ENCODE results near the gene ITPA. TPM values are rescaled to one million over a fixed set of nuclear protein-coding genes. Genes with fewer than 3 reads are reported as not detected.
"Not testable (repeated sequence)": the region's sequence is repeated elsewhere in the genome, so short reads cannot be mapped to it uniquely, and the experiment has no call there.

ITPA gene
- total RNA-seq, 1 experiment from 2014 or later: 103 TPM

DNA sequence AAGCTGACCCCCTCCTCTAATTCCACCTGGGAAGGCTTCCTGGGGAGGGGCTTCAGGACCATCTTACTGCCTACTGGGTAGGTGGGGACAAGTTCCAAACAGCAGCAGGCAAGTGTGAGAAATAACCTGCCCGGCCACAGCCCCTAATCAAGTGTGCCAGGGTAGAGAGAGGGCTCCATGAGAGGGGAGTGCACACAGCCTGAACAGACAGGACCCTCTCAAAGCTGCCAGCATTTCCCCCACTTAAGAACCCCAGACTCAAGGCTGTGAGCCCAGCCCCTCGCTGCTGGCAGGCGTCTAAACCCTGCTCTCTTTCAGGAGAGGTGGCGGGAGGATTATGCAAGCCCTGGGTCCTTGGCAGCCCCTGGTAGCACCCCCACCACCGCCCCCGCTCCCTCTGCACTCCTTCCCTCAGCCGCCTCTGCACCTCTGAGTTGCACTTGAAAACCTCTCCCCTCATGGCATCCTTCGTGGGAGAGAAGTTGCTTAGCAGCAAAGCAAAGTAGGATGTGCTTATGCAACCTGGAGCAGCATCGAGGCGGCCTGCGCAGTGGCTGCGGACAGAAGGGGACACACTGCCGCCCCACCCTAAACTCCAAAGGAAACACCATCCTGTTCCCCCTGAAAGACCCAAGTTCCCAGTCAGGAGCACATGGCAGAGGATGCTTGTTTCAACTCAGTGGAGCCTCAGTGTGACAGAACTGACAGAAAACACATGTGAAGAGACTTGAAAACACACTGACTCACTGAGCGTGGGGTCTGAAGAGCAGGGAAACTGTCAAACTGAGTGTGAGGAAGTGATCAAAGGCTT is 15.3 kb upstream of the ITPA start:
- no peak for DNase-seq (ENCODE audit: low read depth)
- in situ Hi-C loops (cut with HindIII; ENCODE audit: low pct_unique_long_range_greater_than_20kb, low sequenced_read_pairs): no loop called here

DNA sequence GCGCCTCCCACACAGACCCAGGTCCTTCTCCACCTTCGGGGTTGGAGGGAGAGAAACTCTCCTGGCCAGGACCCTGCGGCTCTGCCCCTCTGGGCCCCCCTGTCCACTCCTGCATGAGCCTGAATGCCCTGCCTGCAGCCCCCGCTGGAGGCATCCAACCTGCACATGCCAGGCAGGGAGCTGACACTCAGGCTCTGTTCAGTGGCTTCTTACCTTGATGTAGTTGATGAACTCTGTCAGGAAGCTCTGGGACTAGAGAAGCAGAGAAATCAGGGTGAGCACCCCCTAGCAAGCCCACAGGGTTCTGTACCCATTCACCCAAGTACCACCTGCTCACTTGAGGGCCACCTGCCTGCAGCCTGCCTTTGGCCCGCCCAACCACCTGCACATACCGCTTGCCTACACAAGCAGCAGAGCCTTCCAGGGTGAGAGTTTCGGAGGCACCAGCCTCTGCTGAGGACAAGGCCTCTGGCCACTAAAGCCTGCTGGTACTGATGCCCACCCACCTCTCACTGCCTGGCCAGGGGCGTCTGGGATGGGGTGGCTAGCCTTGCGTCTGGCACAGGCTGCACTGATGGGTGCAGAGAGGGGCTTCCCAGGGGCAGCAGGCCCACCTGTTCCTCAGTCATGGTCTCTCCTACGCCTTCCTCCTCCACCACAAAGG is 14.5 kb upstream of the ITPA start:
- no peak for DNase-seq (ENCODE audit: low read depth)
- in situ Hi-C loops (cut with HindIII; ENCODE audit: low pct_unique_long_range_greater_than_20kb, low sequenced_read_pairs): no loop called here

DNA sequence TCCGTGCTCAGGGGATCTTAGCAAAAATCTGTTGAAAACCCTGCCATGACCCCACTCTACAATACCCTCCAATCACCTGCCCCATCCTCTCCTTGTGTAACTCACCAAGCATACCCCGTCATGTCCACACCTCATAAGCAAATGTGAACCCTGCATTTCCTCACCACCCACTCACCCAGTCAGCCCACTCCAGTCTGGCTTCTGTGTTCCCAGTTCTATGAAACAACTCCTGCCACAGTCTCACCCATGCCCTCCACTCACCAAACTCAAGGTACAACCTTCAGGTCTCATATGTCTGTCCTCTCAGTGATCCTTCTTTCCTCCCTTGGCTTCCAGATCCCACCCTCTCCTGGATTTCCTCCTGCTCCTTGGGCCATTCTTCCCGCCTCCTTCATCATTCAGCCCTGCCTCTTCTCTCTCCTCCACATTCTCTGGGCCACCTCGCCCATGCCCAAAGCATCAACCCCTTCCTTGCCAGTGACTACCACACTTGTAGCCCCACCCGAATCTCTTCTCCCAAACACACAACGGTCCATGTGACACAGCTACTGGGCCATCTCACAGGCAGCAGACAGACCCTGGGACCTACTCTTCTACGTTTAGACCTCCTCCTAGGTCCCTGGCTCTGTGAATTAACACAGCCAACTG is 13.6 kb upstream of the ITPA start:
- DNase-seq (ENCODE audit: low read depth): no peak
- in situ Hi-C loops (cut with HindIII; ENCODE audit: low pct_unique_long_range_greater_than_20kb, low sequenced_read_pairs): no loop called here

DNA sequence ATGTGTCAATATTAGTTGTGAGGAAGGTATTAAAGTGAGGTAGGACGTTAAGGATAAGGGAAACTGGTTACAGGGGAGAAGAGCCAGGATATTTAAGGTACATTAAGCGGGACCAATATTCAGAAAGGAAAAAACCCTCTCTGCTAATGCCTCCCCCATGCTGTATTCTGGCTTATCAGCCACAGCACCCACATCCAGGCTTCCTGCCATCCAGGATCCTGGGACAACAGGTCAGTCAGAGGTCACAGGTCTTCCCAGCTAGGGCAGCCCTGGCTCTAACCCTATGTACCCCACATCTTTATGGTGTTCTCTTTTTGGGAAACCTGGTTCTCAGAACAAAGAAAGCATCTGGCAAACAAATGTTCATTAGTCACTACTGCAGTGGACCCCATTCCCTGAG is 10.1 kb upstream of the ITPA start:
- in situ Hi-C loops (cut with HindIII; ENCODE audit: low pct_unique_long_range_greater_than_20kb, low sequenced_read_pairs): no loop called here
- no peak for DNase-seq (ENCODE audit: low read depth)

DNA sequence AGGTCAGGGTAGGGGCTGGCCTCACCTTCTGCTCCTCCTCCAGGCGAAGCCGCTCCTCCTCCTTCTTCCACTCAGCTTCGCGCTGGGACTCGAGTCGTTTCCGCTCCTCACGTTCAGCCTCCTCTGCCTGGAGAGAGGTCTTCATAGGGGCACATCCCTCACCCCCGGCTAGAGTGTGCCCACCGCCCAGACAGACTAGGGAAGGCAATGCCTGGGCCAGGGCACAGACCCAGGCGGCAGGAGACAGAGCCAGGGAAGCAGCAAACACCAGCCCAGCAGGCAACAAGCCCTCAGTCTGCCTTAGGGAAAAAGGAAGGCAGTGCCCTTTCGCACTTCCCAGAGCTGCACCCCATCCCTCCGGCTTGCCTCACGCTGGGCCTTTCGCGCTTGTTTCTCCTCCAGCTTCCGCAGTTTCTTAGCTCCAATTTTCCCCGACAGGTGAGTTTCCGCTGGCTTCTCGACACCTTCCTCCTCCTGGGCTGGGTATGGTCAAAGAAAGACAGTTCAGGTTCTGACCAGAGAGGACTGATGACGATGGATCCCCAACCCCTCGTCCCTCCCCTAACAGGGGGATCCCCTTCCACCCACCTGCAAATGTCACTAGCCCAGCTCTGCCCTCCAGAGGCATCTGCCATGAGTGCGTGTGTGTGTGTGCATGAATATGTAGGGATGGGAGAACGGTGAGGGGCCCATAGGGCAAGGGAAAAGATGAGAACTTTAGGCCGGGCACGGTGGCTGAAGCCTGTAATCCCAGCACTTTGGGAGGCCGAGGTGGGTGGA is 9.1 kb upstream of the ITPA start:
- no peak for DNase-seq (ENCODE audit: low read depth)
- in situ Hi-C loops (cut with HindIII; ENCODE audit: low pct_unique_long_range_greater_than_20kb, low sequenced_read_pairs): no loop called here

DNA sequence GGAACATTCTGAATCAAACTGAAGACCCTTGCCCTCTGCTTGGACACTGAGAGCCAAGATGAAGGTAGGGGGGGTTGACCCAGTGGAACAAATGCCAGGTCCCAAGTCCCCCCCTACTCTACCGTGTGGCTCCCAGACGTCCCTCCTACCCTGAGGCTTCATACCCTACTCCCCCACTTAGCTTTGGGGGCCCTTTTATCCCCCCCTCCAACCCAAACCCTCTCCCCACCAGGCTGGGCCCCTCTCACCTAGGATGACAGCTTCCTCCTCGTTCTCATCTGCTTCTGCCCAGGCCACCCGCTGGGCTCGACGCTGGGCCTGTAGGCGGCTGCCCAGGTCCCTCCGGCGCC is 6.4 kb upstream of the ITPA start:
- in situ Hi-C loops (cut with HindIII; ENCODE audit: low pct_unique_long_range_greater_than_20kb, low sequenced_read_pairs): no loop called here
- DNase-seq (ENCODE audit: low read depth): no peak

DNA sequence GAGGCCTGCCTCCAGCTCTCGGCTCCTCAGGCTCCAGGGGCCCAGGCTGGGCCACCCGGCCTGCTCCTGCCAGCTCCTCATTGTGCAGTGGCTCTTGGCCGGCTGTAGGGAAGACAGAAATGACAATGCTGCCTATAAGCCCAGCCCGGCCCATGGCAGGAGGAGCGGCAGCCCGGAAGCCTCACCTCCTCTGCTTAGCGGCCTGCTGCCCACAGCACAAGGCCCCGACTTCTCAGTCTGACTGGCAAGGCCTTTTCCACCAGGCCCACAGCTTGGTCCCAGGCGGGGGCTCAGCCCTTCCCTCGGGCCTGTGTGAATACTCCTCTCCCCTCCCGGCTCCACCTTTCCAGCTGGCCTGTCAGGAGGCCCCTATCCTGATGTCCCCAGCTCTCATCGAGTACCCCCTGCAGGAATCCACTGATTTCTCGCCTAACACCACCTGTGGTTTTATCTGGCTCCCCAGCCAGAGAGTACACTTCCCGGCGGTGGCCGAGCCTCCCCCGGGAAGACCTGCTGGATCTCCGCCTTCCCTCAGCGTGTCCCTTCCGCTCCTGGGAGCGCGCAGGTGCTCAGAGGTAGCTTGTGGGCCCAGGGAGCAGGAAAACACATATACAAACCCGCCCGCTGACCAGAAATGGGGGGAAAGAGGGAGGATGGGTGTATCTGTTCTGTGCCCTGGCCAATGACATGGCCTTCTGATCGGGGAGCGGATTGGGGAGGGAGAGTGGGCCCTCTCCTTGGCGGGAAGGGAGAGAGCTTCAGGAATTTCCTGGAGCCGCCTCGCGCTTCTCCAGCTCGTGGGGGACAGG is 5.8 kb upstream of the ITPA start:
- in situ Hi-C loops (cut with HindIII; ENCODE audit: low pct_unique_long_range_greater_than_20kb, low sequenced_read_pairs): no loop called here
- no peak for DNase-seq (ENCODE audit: low read depth)

DNA sequence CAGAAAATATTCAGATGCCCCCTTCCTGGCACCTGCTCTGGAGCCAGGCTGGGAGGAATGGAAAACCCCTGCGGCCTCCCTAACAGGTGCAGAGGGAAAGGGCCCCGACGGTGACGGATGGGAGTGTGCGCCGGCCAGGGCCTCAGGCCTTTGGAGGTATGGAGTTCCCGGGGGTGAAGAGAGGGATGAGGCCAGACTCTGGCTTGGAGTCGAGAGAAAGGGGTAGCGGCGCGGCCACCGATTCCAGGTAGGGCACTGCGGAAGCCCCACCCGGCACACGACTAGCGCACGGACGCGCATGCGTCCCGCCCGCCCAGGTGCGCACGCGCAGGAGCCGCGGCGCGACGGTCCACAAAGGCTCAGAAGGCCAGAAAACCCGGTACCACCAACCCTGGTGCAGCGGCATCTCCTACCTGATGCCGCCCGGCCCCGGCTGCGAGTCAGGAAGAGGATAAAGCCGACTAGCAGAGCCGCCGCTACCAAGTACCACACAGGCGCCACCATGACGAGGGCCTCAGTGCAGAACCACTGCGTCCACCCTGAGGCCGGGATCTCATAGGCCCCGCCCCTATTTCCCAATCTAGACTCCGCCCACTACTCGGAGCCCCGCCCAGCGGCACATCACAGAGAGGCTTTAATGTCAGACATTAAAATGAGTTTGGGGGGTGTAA is 5.0 kb upstream of the ITPA start, which contains the start of gene DDRGK1:
Gene DDRGK1 (minus strand): TSS at position 559 of the 671 bp plus-strand sequence. CDS start 55 bp downstream, at position 504.
- in situ Hi-C loops (cut with HindIII; ENCODE audit: low pct_unique_long_range_greater_than_20kb, low sequenced_read_pairs): no loop called here

DNA sequence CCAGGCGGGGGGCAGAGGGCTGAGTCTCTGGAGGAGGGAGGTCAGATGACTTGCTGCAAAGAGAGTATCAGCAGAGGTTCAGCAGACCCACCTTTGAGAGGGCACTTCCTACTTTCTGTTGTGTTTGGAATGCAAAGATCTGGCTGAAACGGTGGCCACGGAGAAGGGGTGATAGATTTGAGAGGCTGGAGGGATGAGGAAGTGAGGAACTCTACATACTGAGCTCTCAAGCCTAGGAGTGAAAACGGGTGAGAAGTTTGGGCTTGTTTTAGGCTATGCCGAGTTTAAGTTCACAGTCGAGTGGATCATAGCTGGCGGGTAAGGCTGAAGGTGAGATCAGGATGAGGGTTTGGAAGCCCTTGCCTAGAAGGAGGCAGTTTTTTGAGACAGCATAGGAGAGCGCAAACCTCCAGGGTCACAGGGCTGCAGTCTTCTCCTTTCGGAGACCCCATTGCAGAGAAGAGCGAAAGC is 477 bp upstream of the ITPA start:
- in situ Hi-C loops (cut with HindIII; ENCODE audit: low pct_unique_long_range_greater_than_20kb, low sequenced_read_pairs): no loop called here
- DNase-seq (ENCODE audit: low read depth): peak; percentile 30

More for the DNA sequence above, 5.0 kb upstream of the ITPA start, which contains the start of gene DDRGK1:
- DNase-seq (ENCODE audit: low read depth): peak; percentile 89

DNA sequence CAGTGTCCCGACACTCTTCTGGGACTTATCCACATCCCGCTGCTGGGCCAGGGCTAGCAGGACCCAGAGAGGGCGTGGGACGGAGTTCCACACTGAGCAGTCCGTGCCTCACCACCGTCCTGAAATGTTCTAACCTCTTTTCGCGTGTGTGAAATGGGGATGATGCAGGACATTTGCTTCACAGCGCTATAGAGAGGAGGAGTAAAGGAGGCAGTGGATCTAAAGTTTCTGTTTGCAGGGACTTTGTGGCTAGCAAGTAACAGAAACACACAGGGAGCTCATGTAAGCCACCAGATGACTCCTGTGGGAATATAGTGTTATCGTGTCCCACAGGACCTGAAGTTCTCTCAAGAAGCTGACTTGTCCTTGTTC is 634 bp downstream of the ITPA start:
- no peak for DNase-seq (ENCODE audit: low read depth)
- in situ Hi-C loops (cut with HindIII; ENCODE audit: low pct_unique_long_range_greater_than_20kb, low sequenced_read_pairs): no loop called here

DNA sequence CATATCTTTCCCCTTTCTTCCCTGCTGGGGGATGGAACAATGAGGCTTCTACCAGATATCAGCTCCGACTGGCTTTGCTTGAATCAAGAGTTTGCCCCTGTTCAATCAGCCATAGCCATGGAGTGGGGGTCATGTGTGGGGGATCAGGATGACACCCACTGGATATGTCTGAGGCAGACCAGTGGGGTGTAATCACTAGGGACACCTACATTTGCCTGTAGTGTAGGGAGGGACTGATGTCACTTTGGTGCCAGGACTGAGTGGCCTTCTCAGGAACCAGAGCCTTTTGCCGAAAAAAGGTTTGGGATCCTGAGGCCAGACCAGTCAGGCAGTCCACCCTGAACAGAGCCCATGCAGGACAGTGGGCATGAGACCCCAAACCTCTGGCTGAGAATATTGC is 1.0 kb downstream of the ITPA start:
- no peak for DNase-seq (ENCODE audit: low read depth)
- in situ Hi-C loops (cut with HindIII; ENCODE audit: low pct_unique_long_range_greater_than_20kb, low sequenced_read_pairs): no loop called here

DNA sequence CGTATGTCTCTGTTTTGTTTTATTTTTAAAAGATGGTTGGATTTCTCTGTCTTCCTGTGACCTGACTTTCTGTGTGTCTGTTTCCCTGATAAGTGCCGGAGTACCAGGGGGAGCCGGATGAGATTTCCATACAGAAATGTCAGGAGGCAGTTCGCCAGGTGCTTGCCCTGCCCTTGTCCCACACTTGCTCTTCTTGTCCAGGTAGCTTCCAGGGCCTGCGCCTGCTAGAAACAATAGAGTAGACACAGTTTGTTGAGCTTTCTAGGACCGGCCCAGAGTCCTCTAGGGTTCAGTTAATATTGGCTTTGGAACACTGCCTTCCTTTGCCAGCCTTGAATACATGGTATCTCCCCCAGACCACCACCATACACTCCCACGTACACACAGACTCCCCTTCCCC is 3.9 kb downstream of the ITPA start:
- in situ Hi-C loops (cut with HindIII; ENCODE audit: low pct_unique_long_range_greater_than_20kb, low sequenced_read_pairs): no loop called here
- DNase-seq (ENCODE audit: low read depth): no peak

DNA sequence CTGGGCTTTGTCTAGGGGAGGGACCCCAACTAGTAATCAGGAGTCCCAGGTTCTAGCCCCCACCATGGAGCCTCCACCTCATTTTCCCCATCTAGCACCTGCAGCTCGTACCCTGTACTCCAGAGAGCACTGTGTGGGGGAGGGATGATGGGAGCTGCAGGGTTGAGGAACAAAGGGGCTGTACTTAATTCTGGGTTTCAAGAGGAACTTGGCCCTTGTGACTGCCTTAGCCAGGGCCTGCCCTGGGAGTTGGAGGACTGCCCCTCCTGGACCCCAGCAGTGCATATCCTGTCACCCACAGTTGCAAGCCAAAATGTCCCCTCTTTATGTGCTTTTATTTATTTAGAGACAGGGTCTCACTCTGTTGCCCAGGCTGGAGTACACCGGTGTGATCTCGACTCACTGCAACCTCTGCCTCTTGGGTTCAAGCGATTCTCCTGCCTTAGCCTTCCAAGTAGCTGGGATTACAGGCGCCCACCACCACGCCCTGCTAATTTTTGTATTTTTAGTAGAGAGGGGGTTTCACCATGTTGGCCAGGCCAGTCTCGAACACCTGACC is 6.1 kb downstream of the ITPA start:
- in situ Hi-C loops (cut with HindIII; ENCODE audit: low pct_unique_long_range_greater_than_20kb, low sequenced_read_pairs); DNase-seq (ENCODE audit: low read depth): not testable (repeated sequence)

DNA sequence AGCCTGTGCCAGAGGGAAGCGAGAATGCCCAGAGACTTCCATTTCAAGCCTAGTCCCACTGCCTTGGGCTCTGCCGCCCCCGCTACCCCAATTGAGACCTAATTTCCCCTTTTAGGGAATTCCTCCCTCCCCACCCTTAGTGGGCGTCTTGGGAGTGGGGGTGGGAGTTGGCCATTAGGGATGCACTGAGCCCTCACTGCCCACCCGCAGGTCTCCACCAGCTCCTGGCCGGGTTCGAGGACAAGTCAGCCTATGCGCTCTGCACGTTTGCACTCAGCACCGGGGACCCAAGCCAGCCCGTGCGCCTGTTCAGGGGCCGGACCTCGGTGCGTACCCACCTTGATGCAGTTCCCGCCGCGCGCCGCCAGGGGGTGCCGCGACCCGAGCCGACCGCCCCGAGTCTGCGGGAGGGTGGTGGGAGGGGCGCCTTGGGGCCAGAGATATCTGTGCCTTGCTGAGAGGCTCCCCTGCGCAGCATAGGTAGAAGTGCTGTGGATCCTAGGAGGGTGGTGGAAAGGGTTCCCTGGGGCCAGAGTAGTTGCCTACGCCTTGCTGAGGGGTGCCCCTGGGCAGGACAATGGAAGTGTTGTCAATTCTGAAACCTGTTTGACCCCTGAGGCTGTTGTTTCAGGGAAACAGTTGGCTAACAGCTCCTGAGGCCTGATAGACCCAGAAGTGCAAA is 9.2 kb downstream of the ITPA start:
- in situ Hi-C loops (cut with HindIII; ENCODE audit: low pct_unique_long_range_greater_than_20kb, low sequenced_read_pairs): no loop called here
- DNase-seq (ENCODE audit: low read depth): no peak

DNA sequence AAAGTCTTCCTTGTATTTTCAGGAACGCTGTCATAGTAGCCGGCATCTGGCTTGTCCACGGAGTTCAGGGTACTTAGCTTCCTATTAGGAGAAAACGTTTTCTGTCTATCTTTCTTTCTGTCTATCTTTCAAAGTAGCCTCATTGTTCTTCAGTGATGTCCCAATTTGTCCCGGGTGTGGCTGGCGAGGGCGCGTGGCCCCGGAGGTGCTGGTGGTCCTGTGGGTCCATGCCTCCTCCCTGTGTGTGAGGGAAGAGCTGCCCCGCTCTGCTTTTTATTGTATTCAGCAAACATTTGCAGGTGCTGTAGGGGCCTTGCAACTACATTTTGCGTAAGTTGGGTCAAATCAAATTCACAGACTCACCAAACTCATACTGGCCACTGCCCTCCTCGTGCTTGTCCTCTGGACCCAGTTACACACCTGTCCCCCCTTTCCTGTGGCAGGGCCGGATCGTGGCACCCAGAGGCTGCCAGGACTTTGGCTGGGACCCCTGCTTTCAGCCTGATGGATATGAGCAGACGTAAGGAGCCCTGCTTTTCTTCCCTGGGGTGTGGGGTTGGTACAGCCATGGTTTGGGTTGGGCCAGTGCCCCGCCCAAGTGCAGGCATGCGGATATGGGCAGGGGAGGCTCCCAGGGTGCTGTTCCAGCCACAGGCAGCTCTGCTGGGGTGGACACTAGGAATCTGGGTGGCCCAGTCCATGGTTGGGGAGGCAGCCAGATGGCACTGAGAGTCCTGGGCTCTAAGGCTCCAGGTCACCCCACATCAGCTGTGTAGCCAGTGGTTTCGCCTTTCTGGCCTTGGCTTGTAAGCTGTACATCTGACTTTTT is 12.3 kb downstream of the ITPA start:
- in situ Hi-C loops (cut with HindIII; ENCODE audit: low pct_unique_long_range_greater_than_20kb, low sequenced_read_pairs): no loop called here
- peak; percentile 44 for DNase-seq (ENCODE audit: low read depth)
